ENCODE measurements around the gene KCNN4.
"Not testable (repeated sequence)": the region's sequence is repeated elsewhere in the genome, so short reads cannot be mapped to it uniquely, and the experiment has no call there.

Gene KCNN4

DNA sequence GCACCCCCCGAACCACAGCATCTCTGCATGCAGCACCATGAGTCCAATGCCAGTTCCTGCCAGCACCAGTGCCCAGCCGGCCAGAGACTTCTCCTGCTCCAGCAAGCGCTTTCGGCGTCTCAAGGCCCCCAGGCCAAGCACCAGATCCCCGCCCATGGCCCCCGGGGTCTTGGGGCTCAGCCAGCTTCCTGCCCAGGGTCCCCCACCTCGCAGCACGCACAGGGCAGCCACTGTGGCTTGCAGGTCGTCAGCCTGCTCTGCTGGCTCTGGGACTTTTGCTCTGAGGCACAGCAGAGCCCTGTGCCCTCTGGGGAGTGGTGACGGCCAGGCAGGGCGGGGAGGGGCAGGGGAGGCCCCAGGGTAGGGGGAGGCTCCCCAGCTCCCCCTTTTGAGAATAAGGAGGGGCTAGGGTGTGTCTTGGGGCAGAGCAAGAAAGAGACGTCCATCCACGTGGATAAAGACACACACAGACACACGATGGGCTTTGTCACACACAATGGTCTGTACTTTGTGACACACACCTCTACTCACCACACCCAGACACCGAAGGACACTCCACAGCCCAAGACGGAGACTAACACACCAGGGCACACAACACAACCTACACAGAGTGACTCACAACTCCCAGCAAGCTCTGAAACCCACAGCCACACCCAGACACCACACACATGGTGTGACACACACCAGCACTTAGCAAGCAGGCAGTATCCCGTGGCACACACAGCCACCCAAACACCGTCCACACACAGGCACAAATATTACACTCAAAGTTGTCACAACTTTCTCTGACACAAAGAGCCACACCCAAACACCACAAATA, at the start of gene KCNN4:
Gene KCNN4, minus strand, starts transcription at position 268 of the 820 bp plus-strand sequence. Its CDS starts 112 bp downstream, at position 156.
- Histone ChIP-seq H3K27me3 (ENCODE audit: control insufficient read depth, insufficient read depth, low read length) (no peaks in the 10 kb centered on the region), H3K4me3 (ENCODE audit: low read length) (no peak within 1 kb of the TSS), H3K9me3 (ENCODE audit: control insufficient read depth, insufficient read depth, low read length) (no peaks in the 10 kb centered on the region), H3K36me3 (ENCODE audit: control insufficient read depth, insufficient read depth, low read length) (no peaks in the 10 kb centered on the region), H3K27ac (ENCODE audit: low read length) (no peak within 1 kb of the TSS), H3K4me1 (ENCODE audit: control insufficient read depth, insufficient read depth, low read length) (peaks cover 1% of the 10 kb centered on the region; the same call in 1 of the 2 replicates)
- WGBS (ENCODE audit: insufficient coverage, insufficient read length) = no CpG with 5 or more reads among the region's 19 CpGs
- no peak for DNase-seq (ENCODE audit: low read depth, low spot score)

DNA sequence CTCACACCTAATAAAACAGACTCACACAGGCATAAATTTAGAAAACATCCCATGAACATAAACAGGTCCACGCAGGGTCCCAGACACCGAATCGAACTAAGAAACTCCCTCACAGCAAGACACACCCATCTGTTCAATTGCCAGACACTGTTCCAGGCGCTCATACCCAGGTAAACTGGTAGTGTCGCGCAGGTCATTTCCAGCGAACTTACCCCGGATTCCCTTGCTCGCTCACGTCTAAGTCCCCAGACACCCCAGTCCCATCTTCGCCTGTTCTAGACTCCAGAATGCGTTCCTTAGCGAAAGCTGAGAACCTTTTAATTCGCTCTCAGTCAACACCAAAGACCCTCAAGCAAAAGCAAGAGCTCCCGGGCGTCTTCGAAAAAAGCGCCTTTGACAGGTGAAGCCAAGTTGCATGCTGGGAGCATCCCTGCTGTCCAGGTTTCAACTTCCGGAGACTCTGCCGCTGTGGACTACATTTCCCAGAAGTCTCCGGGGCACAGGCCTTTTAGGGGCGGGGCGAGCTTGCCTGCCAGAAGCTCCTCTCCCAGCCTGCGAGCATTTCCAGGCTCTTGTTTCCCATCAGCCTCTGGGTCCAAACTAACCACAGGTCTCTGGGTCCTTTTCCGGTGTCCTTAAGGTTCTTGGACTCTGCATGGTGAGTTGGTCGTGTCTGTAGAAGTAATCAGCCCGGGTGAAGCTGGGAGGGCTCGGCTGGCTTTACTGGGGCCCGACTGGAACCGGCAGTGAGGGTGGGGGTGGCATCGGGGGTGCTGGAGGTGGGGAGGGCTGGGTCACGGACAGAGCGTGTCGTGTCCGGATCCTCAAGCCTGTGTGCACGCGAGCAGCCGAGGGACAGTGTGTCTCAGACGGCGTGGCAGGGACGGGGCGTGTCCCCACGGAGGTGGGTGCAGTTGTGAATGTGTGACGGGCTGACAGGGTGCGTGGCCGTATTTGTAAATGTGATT, 46.3 kb upstream of the KCNN4 start, which contains the start of gene ZNF283:
Gene ZNF283, plus strand, starts transcription at position 535 of the 968 bp plus-strand sequence. CDS start 6,184 bp downstream, outside the sequence.
- no CpG with 5 or more reads among the region's 46 CpGs for WGBS (ENCODE audit: insufficient coverage, insufficient read length)
- peak; percentile 95 for DNase-seq (ENCODE audit: low read depth, low spot score)
- no peaks in the 10 kb centered on the region for H3K36me3 ChIP-seq (ENCODE audit: control insufficient read depth, insufficient read depth, low read length)
- H3K27me3 ChIP-seq (ENCODE audit: control insufficient read depth, insufficient read depth, low read length) = no peaks in the 10 kb centered on the region
- no peak within 1 kb of the TSS for H3K27ac ChIP-seq (ENCODE audit: low read length)
- no peaks in the 10 kb centered on the region for H3K9me3 ChIP-seq (ENCODE audit: control insufficient read depth, insufficient read depth, low read length)
- H3K4me1 ChIP-seq (ENCODE audit: control insufficient read depth, insufficient read depth, low read length) = no peaks in the 10 kb centered on the region
- H3K4me3 ChIP-seq (ENCODE audit: low read length) = peak within 1 kb of the TSS; percentile 50; the same call in 1 of the 2 replicates

DNA sequence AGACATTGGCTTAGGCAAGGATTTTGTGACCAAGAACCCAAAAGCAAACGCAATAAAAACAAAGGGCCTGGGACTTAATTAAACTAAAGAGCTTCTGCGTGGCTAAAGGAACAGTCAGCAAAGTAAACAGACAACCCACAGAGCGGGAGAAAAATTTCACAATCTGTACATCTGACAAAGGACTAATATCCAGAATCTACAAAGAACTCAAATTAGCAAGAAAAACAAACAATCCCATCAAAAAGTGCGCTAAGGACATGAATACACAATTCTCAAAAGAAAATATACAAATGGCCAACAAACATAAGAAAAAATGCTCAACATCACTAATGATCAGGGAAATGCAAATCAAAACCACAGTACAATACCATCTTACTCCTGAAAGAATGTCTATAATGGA, 43.8 kb upstream of the KCNN4 start:
- not testable (repeated sequence) for H3K27ac ChIP-seq (ENCODE audit: low read length); H3K4me3 ChIP-seq (ENCODE audit: low read length); H3K9me3 ChIP-seq (ENCODE audit: control insufficient read depth, insufficient read depth, low read length); DNase-seq (ENCODE audit: low read depth, low spot score); H3K4me1 ChIP-seq (ENCODE audit: control insufficient read depth, insufficient read depth, low read length); H3K36me3 ChIP-seq (ENCODE audit: control insufficient read depth, insufficient read depth, low read length); H3K27me3 ChIP-seq (ENCODE audit: control insufficient read depth, insufficient read depth, low read length)
- WGBS (ENCODE audit: insufficient coverage, insufficient read length) = no CpG with 5 or more reads among the region's 4 CpGs

DNA sequence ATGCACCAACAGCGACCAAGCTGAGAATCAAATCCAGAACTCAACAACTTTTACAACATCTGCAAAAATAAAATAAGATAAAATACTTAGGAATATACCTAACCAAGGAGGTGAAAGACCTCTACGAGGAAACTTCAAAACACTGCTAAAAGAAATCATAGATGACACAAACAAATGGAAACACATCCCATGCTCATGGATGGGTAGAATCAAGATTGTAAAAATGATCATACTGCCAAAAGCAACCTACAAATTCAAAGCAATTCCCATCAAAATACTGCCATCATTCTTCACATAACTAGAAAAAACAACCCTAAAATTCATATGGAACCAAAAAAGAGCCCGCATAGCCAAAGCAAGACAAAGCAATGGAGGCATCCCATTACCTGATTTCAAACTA, 43.1 kb upstream of the KCNN4 start:
- no CpG with 5 or more reads among the region's 3 CpGs for WGBS (ENCODE audit: insufficient coverage, insufficient read length)
- not testable (repeated sequence) for H3K36me3 ChIP-seq (ENCODE audit: control insufficient read depth, insufficient read depth, low read length); H3K27ac ChIP-seq (ENCODE audit: low read length); H3K27me3 ChIP-seq (ENCODE audit: control insufficient read depth, insufficient read depth, low read length); H3K4me1 ChIP-seq (ENCODE audit: control insufficient read depth, insufficient read depth, low read length); H3K9me3 ChIP-seq (ENCODE audit: control insufficient read depth, insufficient read depth, low read length); H3K4me3 ChIP-seq (ENCODE audit: low read length); DNase-seq (ENCODE audit: low read depth, low spot score)

DNA sequence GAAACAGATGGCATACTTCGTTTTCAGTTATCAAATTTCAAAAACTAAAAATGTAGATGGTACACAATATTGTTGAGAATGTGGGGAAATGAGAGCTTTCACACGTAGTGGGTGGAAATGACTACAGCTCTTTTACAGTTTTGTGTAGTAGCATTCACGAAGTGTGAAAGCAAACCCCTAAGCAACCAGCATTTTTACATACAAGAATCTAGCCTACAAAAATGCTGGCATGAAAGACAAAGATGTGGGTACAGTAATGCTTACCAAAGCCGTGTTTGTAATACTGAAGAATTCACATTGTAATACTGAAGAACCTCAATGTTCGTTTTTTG, 40.1 kb upstream of the KCNN4 start:
- Histone ChIP-seq H3K4me3 (ENCODE audit: low read length) (no peak overlapping the region), H3K4me1 (ENCODE audit: control insufficient read depth, insufficient read depth, low read length) (peaks cover 2% of the 10 kb centered on the region; the same call in 1 of the 2 replicates), H3K9me3 (ENCODE audit: control insufficient read depth, insufficient read depth, low read length) (no peaks in the 10 kb centered on the region), H3K27me3 (ENCODE audit: control insufficient read depth, insufficient read depth, low read length) (peaks cover 4% of the 10 kb centered on the region; the same call in 1 of the 2 replicates), H3K36me3 (ENCODE audit: control insufficient read depth, insufficient read depth, low read length) (no peaks in the 10 kb centered on the region), H3K27ac (ENCODE audit: low read length) (no peak overlapping the region)
- WGBS (ENCODE audit: insufficient coverage, insufficient read length) = no CpG with 5 or more reads among the region's 5 CpGs
- DNase-seq (ENCODE audit: low read depth, low spot score) = no peak

DNA sequence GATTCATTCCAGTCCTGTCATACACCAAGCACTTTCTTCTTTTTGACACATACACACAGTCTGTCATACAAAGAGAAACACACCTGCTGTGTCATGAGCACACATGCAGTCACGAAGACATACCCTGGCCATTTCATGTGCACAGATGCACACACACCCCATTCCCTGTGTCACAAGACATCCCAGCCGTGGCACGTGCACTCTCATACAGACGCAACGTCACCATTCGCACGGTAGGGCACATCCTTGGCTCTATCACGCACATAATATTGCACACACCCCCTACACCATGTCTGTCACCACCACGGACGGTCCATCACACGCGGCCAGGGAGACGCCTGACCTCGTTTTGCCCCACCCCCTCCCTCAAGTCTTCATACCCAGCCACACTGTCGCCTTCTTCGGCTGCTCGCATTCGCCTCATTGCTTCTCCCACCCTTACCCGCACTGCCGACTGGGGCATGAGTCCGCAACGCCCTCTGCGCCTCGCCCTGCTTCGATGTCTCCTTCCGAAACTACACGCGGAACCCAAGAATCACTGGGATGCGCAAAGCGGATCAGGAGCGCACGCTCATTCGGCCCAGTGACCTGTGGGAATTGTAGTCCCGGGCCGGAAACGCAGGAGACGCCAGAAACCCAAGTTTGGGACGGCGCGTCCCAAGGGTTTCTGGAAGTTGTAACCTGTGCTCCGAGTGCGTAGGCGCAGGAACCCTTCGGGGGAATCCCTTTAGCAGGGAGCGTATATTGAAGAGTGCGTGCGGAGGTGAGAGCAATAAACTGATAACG, 39.5 kb upstream of the KCNN4 start:
- DNase-seq (ENCODE audit: low read depth, low spot score) = no peak

DNA sequence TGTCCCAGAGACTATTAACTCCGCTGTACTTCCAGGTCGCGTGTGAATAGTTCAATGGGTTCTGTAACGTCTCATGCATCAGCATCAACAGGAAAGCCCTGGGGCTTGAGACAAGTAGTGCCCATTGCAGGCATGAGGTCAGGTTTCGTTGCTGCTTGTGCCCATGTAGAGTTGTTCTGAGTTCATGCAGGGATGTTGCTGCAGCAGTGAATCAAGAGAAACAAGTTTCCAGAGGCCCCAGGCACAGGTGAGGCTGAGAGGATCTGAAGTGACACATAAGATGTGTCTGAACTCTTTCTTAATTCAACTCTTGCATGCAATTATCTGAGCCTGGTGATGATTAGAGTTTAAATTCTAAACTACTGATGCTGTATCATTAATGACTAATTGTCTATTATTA, 37.7 kb upstream of the KCNN4 start:
- no peak for DNase-seq (ENCODE audit: low read depth, low spot score)
- no peaks in the 10 kb centered on the region for H3K36me3 ChIP-seq (ENCODE audit: control insufficient read depth, insufficient read depth, low read length)
- peaks cover 2% of the 10 kb centered on the region; the same call in 1 of the 2 replicates for H3K4me1 ChIP-seq (ENCODE audit: control insufficient read depth, insufficient read depth, low read length)
- H3K27ac ChIP-seq (ENCODE audit: low read length) = no peak overlapping the region
- H3K9me3 ChIP-seq (ENCODE audit: control insufficient read depth, insufficient read depth, low read length) = no peaks in the 10 kb centered on the region
- H3K27me3 ChIP-seq (ENCODE audit: control insufficient read depth, insufficient read depth, low read length) = peaks cover 4% of the 10 kb centered on the region; the same call in 1 of the 2 replicates
- no peak overlapping the region for H3K4me3 ChIP-seq (ENCODE audit: low read length)
- WGBS (ENCODE audit: insufficient coverage, insufficient read length) = no CpG with 5 or more reads among the region's 5 CpGs

More for the DNA sequence above, 39.5 kb upstream of the KCNN4 start:
- H3K4me3 ChIP-seq (ENCODE audit: low read length) = peak overlapping the region; percentile 26; the same call in 1 of the 2 replicates
- H3K9me3 ChIP-seq (ENCODE audit: control insufficient read depth, insufficient read depth, low read length) = no peaks in the 10 kb centered on the region
- H3K4me1 ChIP-seq (ENCODE audit: control insufficient read depth, insufficient read depth, low read length) = peaks cover 2% of the 10 kb centered on the region; the same call in 1 of the 2 replicates
- no peak overlapping the region for H3K27ac ChIP-seq (ENCODE audit: low read length)
- no CpG with 5 or more reads among the region's 48 CpGs for WGBS (ENCODE audit: insufficient coverage, insufficient read length)
- peaks cover 4% of the 10 kb centered on the region; the same call in 1 of the 2 replicates for H3K27me3 ChIP-seq (ENCODE audit: control insufficient read depth, insufficient read depth, low read length)
- no peaks in the 10 kb centered on the region for H3K36me3 ChIP-seq (ENCODE audit: control insufficient read depth, insufficient read depth, low read length)

DNA sequence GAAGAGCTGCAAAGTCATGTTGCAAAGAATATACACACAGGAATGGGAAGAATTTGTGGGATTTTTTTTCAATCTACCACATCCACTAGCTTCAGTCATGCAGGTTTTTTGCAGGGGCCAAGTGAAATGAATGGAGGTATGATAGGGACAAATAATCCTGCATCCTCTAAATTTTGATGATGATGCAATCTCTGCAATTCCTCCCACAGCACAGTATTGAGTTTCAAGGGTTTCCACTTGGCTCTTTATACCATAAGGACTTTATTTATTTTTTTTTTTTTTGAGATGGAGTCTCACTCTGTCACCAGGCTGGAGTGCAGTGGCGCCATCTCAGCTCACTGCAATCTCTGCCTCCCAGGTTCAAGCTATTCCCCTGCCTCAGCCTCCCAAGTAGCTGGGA, 36.7 kb upstream of the KCNN4 start:
- H3K27me3 ChIP-seq (ENCODE audit: control insufficient read depth, insufficient read depth, low read length); H3K4me1 ChIP-seq (ENCODE audit: control insufficient read depth, insufficient read depth, low read length); H3K36me3 ChIP-seq (ENCODE audit: control insufficient read depth, insufficient read depth, low read length); H3K27ac ChIP-seq (ENCODE audit: low read length); H3K9me3 ChIP-seq (ENCODE audit: control insufficient read depth, insufficient read depth, low read length); H3K4me3 ChIP-seq (ENCODE audit: low read length); DNase-seq (ENCODE audit: low read depth, low spot score): not testable (repeated sequence)
- WGBS (ENCODE audit: insufficient coverage, insufficient read length) = no CpG with 5 or more reads among the region's 1 CpG

DNA sequence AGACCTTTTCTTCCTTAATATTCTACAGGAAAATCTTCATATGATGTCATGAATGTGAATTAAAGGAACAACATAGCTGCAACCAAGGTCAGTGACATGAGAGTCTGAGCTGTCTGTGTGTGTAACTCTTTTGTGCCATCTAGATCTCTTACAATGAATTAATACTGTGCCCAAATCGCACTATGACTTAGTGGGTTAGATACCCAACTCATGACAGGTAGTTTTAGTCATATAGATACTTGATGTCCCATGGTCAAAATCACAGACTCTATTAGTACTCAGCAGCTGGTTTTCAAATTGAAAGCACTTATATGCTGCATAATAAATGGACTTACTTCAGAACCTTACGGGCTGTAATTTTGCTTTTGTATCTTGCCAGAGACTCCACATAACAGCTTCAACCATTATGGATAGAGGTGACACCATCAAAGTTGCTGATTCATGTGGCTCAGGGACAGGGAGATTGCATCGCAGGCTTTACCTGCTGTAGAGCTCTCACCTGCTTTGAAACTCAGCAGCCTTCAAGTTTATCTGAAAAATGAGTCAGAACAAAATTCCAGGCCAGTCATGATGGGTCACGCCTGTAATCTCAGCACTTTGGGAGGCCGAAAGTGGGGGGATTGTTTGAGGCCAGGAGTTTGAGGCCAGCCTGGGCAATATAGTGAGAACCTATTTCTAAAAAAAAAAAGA, 34.0 kb upstream of the KCNN4 start:
- Histone ChIP-seq H3K9me3 (ENCODE audit: control insufficient read depth, insufficient read depth, low read length) (no peaks in the 10 kb centered on the region), H3K36me3 (ENCODE audit: control insufficient read depth, insufficient read depth, low read length) (no peaks in the 10 kb centered on the region), H3K4me3 (ENCODE audit: low read length) (no peak overlapping the region), H3K4me1 (ENCODE audit: control insufficient read depth, insufficient read depth, low read length) (no peaks in the 10 kb centered on the region), H3K27ac (ENCODE audit: low read length) (no peak overlapping the region), H3K27me3 (ENCODE audit: control insufficient read depth, insufficient read depth, low read length) (peaks cover 3% of the 10 kb centered on the region; the same call in 1 of the 2 replicates)
- DNase-seq (ENCODE audit: low read depth, low spot score) = no peak
- WGBS (ENCODE audit: insufficient coverage, insufficient read length) = no CpG with 5 or more reads among the region's 5 CpGs
